Renal cortex interstitium (tissue), 11 donors: ENCODE measurements around the gene PGA3. TPM values are rescaled to one million over a fixed set of nuclear protein-coding genes. Genes with fewer than 3 reads are reported as not detected.
"Not testable (repeated sequence)": the region's sequence is repeated elsewhere in the genome, so short reads cannot be mapped to it uniquely, and the experiment has no call there.

Experiments
- DNase-seq, 11 donors: peaks; one replicate each; pipeline ENCODE4 v3.0.0-alpha.2; 2013; ENCODE audit warnings: low read depth in 9 of 11, low spot score in 4 of 11; ENCODE audit errors: extremely low read depth in 1 of 11
- polyA plus RNA-seq, 3 donors: library from polyadenylated mRNA; unstranded; fragments of 120-200 nt; gene quantifications; one replicate each; pipeline ENCODE4 v1.2.1, GENCODE V29; 2013; ENCODE audit not compliant: insufficient read length in 3 of 3

Gene PGA3
- polyA plus RNA-seq, 3 donors, result 0.14 to 0.39 (median 0.19) TPM

GRCh38 chr11:61198361-61198760 lies 5.0 kb upstream of the PGA3 start:
- no peak for DNase-seq

GRCh38 chr11:61198948-61199523 lies 4.3 kb upstream of the PGA3 start:
- DNase-seq, result no peak

- DNase-seq, result no peak
These were observed 1.8 kb upstream of the PGA3 start for GRCh38 chr11:61201476-61201875.

GRCh38 chr11:61203873-61204272 lies 558 bp downstream of the PGA3 start:
- DNase-seq, result not testable (repeated sequence)

GRCh38 chr11:61204502-61205059 lies 1.3 kb downstream of the PGA3 start:
- DNase-seq, result not testable (repeated sequence)

GRCh38 chr11:61207636-61208310 lies 4.5 kb downstream of the PGA3 start:
- DNase-seq, result not testable (repeated sequence)

GRCh38 chr11:61210629-61211028 lies 7.3 kb downstream of the PGA3 start:
- DNase-seq, result not testable (repeated sequence)

- not testable (repeated sequence) for DNase-seq
These were observed 8.1 kb downstream of the PGA3 start for GRCh38 chr11:61211327-61211952.

GRCh38 chr11:61212202-61212601 lies 8.9 kb downstream of the PGA3 start:
- not testable (repeated sequence) for DNase-seq

GRCh38 chr11:61213711-61214324 lies 10.5 kb downstream of the PGA3 start:
- not testable (repeated sequence) for DNase-seq

- not testable (repeated sequence) for DNase-seq
These were observed 15.0 kb downstream of the PGA3 start for GRCh38 chr11:61218306-61218705.

- DNase-seq, result not testable (repeated sequence)
These were observed 15.7 kb downstream of the PGA3 start for GRCh38 chr11:61219016-61219415.

GRCh38 chr11:61222047-61222446 lies 18.7 kb downstream of the PGA3 start, which contains the start of gene PGA4:
Gene PGA4, plus strand, starts transcription at chr11:61222347. Its CDS starts 54 bp downstream, at chr11:61222401.
- DNase-seq, result not testable (repeated sequence)

GRCh38 chr11:61222692-61223091 lies 19.4 kb downstream of the PGA3 start:
- DNase-seq, result not testable (repeated sequence)

GRCh38 chr11:61226457-61227137 lies 23.3 kb downstream of the PGA3 start:
- not testable (repeated sequence) for DNase-seq

- not testable (repeated sequence) for DNase-seq
These were observed 26.1 kb downstream of the PGA3 start for GRCh38 chr11:61229458-61229857.

GRCh38 chr11:61231033-61231432 lies 27.7 kb downstream of the PGA3 start:
- DNase-seq, result not testable (repeated sequence)

GRCh38 chr11:61231585-61231984 lies 28.3 kb downstream of the PGA3 start:
- DNase-seq, result not testable (repeated sequence)
